Dermis microvascular lymphatic vessel endothelial cell (primary cell): Measurements from ENCODE around the gene ETDC. TPM values are rescaled to one million over a fixed set of nuclear protein-coding genes. Genes with fewer than 3 reads are reported as not detected.
A peak's percentile ranks its signal among the peaks of the same experiment; 100 is the strongest.

ENCODE experiments used
- DNase-seq, 2 donors: peaks; one replicate each; pipeline versions ENCODE4 v3.0.0 to v3.0.0-alpha.2; 2010; ENCODE audit warnings: low read depth in 2 of 2
- total RNA-seq: library from RNA; depleted of rRNA; stranded (reverse); fragments of >200 nt; gene quantifications from 2 replicates; pipeline ENCODE4 v1.2.1, GENCODE V29; 2014

The ETDC gene
- total RNA-seq, 1 donor from 2014 or later = not detected

DNA sequence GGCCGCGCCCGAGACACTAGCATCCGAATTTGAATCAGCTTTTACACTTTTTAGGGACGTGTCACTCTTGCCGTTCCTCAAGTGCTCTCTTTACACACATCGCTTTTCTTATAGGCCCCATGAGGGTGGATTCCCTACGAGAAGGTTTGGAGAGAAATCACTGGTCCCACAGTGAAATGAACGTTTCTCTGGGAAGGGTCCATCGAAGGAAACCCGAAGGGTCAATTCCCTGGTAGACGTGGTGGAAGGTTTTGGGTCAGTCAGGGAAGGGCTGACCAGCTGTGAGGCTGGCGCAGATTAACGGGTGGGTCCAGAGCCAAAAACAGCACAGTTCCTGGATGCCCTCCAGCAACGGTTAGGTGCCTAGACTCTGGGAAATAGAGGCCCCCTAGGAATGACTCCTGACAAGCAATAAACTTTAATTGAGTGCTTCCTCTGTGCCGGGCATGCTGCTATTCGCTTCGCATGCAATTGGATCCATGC is 35.9 kb downstream of the ETDC start:
- peak; percentile 31 to 80 for DNase-seq

DNA sequence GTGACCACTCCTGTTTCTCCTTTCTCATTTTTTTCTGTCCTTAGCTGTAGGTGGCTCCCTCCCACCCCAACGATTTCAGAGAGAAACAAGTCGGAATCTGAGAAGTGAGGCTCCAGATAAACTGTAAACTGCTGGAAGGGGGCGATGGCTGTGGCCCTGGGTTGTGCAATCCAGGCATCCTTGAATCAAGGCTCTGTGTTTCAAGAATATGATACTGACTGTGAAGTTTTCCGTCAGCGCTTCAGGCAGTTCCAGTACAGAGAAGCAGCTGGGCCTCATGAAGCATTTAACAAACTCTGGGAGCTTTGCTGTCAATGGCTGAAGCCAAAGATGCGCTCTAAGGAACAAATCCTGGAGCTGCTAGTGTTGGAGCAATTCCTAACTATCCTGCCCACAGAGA is 37.7 kb downstream of the ETDC start:
- DNase-seq = no peak

DNA sequence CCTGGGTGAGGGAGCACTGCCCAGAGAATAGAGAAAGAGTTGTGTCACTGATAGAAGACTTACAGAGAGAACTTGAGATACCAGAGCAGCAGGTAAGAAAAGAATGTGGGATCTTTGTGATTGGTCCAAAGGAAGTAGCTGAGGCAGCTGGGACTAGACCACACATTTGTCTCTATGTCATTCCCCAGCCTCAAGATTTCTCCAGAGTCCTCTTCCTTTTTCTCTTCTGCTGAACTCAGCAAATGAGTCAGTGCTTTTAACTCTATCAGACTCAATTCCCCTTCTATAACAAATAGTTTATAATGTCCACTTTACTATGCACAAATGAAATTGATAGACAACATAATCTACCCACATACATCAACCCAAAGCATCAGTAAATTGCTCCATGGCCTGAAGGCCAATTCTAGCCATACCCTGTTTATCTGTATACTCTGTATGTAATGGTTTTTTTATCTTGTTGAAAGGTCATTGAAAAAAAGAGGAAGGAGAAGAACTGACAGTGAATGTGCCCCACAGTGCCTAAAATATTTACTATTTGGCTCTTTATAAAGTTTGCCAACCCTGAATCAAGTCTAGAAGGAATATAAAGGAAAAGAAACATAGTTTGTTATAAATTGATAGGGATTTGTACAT is 38.2 kb downstream of the ETDC start:
- no peak for DNase-seq

DNA sequence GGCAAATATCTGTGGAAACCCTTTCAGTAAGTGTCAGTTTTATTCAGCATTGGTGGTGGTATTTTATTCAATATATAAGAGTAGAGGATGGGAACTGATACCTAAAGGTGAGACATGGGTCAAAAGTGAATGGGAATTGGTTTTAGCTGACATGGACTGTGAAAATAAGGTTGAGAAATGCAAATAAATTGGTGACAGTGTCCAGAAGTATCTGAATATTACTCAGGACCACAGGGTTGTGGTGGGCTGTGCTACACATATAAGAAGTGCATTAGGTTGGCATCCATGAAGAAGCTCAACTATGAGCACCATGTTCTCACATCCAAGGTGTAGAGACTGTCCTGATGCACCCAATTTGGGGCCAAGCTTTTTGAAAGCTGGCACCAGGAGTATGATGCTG is 45.0 kb downstream of the ETDC start:
- DNase-seq = no peak

Other genes starting within 250 kb of the ETDC start
- under 0.01 and 0.13 TPM in 2 replicates for gene SMIM10L2B, start 210.8 kb upstream of the ETDC start, total RNA-seq
- gene ETDB, start 189.0 kb upstream of the ETDC start, total RNA-seq = not detected in 2 replicates
- under 0.01 TPM in 1 of 2 replicates, not detected in the other for gene CT55, start 138.1 kb upstream of the ETDC start, total RNA-seq
- gene ETDA, start 57.4 kb upstream of the ETDC start, total RNA-seq = not detected in 2 replicates
- 8.5 TPM in 2 replicates for gene ZNF75D, start 34.6 kb downstream of the ETDC start, total RNA-seq
- gene ZNF449, start 35.3 kb downstream of the ETDC start, total RNA-seq = 7.2 and 12.0 TPM in 2 replicates
- 0.90 and 1.6 TPM in 2 replicates for gene SMIM10L2A, start 112.5 kb downstream of the ETDC start, total RNA-seq
- gene INTS6L, start 211.2 kb downstream of the ETDC start, total RNA-seq = 0.63 and 0.77 TPM in 2 replicates